Calu3 (cell line): ENCODE measurements around the gene PRKG2. TPM values are rescaled to one million over a fixed set of nuclear protein-coding genes. Genes with fewer than 3 reads are reported as not detected.

ENCODE experiments used
- BruUV-seq: library from RNA; stranded (reverse); fragments of 400-500 nt; replicated peaks from 2 replicates; lab custom pipeline; 2021; lab: Mats Ljungman, UMichigan
- CTCF ChIA-PET: fragments of 300-600 bp; sonication (Branson Sonifier 250); formaldehyde crosslinking; loops from one replicate; lab custom pipeline; 2022; ENCODE audit warnings: antibody characterized with exemption; lab: Charles Lee
- DNase-seq: peaks from one replicate; pipeline ENCODE4 v3.0.0; 2022
- H3K27ac Mint-ChIP-seq: one replicate; pipeline ENCODE4 v1.8.0; 2022; ENCODE audit warnings: mixed read lengths; ENCODE audit not compliant: unreplicated experiment
- H3K27me3 Mint-ChIP-seq: one replicate; pipeline ENCODE4 v1.8.0; 2022; ENCODE audit warnings: mixed read lengths; ENCODE audit not compliant: unreplicated experiment
- H3K36me3 Mint-ChIP-seq: one replicate; pipeline ENCODE4 v1.8.0; 2022; ENCODE audit warnings: mild to moderate bottlenecking, moderate library complexity, mixed read lengths; ENCODE audit not compliant: insufficient read depth, unreplicated experiment
- H3K4me1 Mint-ChIP-seq: one replicate; pipeline ENCODE4 v1.8.0; 2022; ENCODE audit warnings: mild to moderate bottlenecking, low read depth, mixed read lengths; ENCODE audit not compliant: unreplicated experiment
- H3K4me3 Mint-ChIP-seq: one replicate; pipeline ENCODE4 v1.8.0; 2022; ENCODE audit warnings: mild to moderate bottlenecking, low read depth, moderate library complexity, mixed read lengths; ENCODE audit not compliant: unreplicated experiment
- H3K9me3 Mint-ChIP-seq: one replicate; pipeline ENCODE4 v1.8.0; 2022; ENCODE audit warnings: low read depth, mixed read lengths; ENCODE audit not compliant: unreplicated experiment
- CTCF ChIP-seq: fragments of 200-600 bp; IDR thresholded peaks from one replicate; pipeline ENCODE4 v1.8.0; 2022; ENCODE audit warnings: antibody characterized with exemption; ENCODE audit not compliant: unreplicated experiment
- intact Hi-C: fragments of 100-400 bp; cut with micrococcal nuclease; formaldehyde crosslinking; loops from one replicate; pipeline ENCODE4 v1.10.0; 2022; ENCODE audit not compliant: unreplicated experiment
- total RNA-seq: library from RNA; stranded (reverse); gene quantifications from 2 replicates; pipeline ENCODE4 v1.2.3, GENCODE V29; 2022

Gene PRKG2
- total RNA-seq, 1 experiment from 2014 or later = 0.76 TPM

GRCh38 chr4:81113024-81113423 lies 102.0 kb downstream of the PRKG2 start:
- BruUV-seq = no TSS peak
- no peak for TF ChIP-seq CTCF
- H3K4me3 Mint-ChIP-seq = no peak overlapping the region
- no peak for DNase-seq
- H3K36me3 Mint-ChIP-seq = no peaks in the 10 kb centered on the region
- intact Hi-C loops = no loop called here
- CTCF ChIA-PET = no interaction called here
- H3K27ac Mint-ChIP-seq = no peak overlapping the region
- H3K9me3 Mint-ChIP-seq = no peaks in the 10 kb centered on the region
- no peaks in the 10 kb centered on the region for H3K4me1 Mint-ChIP-seq
- H3K27me3 Mint-ChIP-seq = no peaks in the 10 kb centered on the region

DNA sequence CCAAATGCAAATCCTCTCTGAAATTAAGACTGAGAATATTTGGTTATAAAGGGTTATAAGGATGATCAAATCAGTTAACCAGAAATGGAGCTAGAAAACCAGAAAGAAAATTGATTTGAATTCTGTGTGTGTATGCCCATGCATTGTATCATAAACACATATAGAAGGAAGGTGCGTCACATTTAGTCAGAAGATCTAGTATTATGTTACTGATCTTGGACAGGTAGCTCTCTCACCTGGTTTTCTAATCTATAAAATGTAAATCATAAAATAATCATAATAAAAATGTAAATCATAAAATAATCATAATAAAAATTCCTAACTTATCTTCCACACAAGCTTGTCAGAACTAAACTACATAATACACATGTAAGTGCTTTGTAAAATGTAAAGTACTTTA lies 105.7 kb downstream of the PRKG2 start:
- CTCF ChIA-PET = no interaction called here
- no peaks in the 10 kb centered on the region for H3K4me1 Mint-ChIP-seq
- H3K27ac Mint-ChIP-seq = no peak overlapping the region
- no peak for DNase-seq
- no peaks in the 10 kb centered on the region for H3K27me3 Mint-ChIP-seq
- TF ChIP-seq CTCF = no peak
- BruUV-seq = no TSS peak
- intact Hi-C loops = no loop called here
- H3K4me3 Mint-ChIP-seq = no peak overlapping the region
- H3K9me3 Mint-ChIP-seq = no peaks in the 10 kb centered on the region
- H3K36me3 Mint-ChIP-seq = no peaks in the 10 kb centered on the region

GRCh38 chr4:81106150-81106549 lies 108.9 kb downstream of the PRKG2 start:
- CTCF ChIA-PET = no interaction called here
- intact Hi-C loops = no loop called here
- BruUV-seq = no TSS peak
- no peaks in the 10 kb centered on the region for H3K9me3 Mint-ChIP-seq
- no peak overlapping the region for H3K4me3 Mint-ChIP-seq
- no peaks in the 10 kb centered on the region for H3K27me3 Mint-ChIP-seq
- H3K4me1 Mint-ChIP-seq = no peaks in the 10 kb centered on the region
- no peak for DNase-seq
- no peaks in the 10 kb centered on the region for H3K36me3 Mint-ChIP-seq
- TF ChIP-seq CTCF = no peak
- no peak overlapping the region for H3K27ac Mint-ChIP-seq

DNA sequence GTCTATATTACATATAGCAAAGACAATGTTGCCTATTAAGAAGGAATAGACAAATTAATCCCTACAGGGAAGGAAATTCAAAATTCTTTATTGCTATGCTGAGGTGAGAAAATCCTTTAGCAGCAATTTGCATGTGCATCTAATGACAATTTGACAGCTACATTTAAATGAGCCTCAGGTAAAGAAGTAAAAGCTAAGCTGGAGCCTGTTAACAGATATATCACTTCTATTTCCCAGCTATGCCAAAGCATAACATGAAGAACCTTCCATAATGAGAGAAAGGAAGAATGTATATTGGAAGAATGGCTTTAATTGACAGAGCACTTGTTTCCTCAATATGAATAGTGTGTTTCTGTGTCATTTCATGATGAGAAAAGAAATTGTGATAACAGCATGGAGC lies 112.9 kb downstream of the PRKG2 start:
- CTCF ChIA-PET = no interaction called here
- H3K36me3 Mint-ChIP-seq = no peaks in the 10 kb centered on the region
- H3K4me3 Mint-ChIP-seq = no peak overlapping the region
- no peak for DNase-seq
- intact Hi-C loops = no loop called here
- H3K4me1 Mint-ChIP-seq = no peaks in the 10 kb centered on the region
- TF ChIP-seq CTCF = no peak
- no peaks in the 10 kb centered on the region for H3K9me3 Mint-ChIP-seq
- no peaks in the 10 kb centered on the region for H3K27me3 Mint-ChIP-seq
- H3K27ac Mint-ChIP-seq = no peak overlapping the region
- no TSS peak for BruUV-seq
